OCI-LY7 (cell line): ENCODE data around the gene PRKCA. TPM values are rescaled to one million over a fixed set of nuclear protein-coding genes. Genes with fewer than 3 reads are reported as not detected.
A peak's percentile ranks its signal among the peaks of the same experiment; 100 is the strongest.

Source experiments
- BruUV-seq: library from RNA; stranded (reverse); fragments of 400-500 nt; replicated peaks from 2 replicates; lab custom pipeline; 2021; lab: Mats Ljungman, UMichigan
- CTCF ChIA-PET: fragments of 300-600 bp; sonication (Branson Sonifier 250); formaldehyde crosslinking; loops from one replicate; lab custom pipeline; 2022; ENCODE audit warnings: antibody characterized with exemption; ENCODE audit not compliant: unreplicated experiment; lab: Charles Lee
- POLR2A ChIA-PET: fragments of 300-600 bp; sonication (Branson Sonifier 250); formaldehyde crosslinking; loops from one replicate; lab custom pipeline; 2022; ENCODE audit warnings: antibody characterized with exemption; lab: Charles Lee
- DNase-seq: peaks from one replicate; pipeline ENCODE4 v3.0.0-alpha.2; 2015; ENCODE audit warnings: low spot score
- H2AFZ ChIP-seq: fragments of 200-600 bp; sonication (generic), shearing (Covaris generic); 2 replicates; pipeline ENCODE4 v1.6.1; 2014; ENCODE audit warnings: mild to moderate bottlenecking, antibody characterized with exemption, low read length, moderate library complexity
- H3K27ac ChIP-seq: fragments of 200-600 bp; sonication (generic); 2 replicates; pipeline ENCODE4 v1.5.1; 2014; ENCODE audit warnings: mixed run types, low read depth, mild to moderate bottlenecking, moderate library complexity, low read length, inconsistent platforms; ENCODE audit not compliant: poor library complexity, severe bottlenecking
- H3K36me3 ChIP-seq: fragments of 200-600 bp; sonication (generic); 2 replicates; pipeline ENCODE4 v1.6.1; 2014; ENCODE audit warnings: mild to moderate bottlenecking, antibody characterized with exemption, low read length, moderate library complexity, mixed read lengths; ENCODE audit not compliant: insufficient read depth
- H3K4me1 ChIP-seq: fragments of 200-600 bp; sonication (generic); 2 replicates; pipeline ENCODE4 v1.5.1; 2014; ENCODE audit warnings: mild to moderate bottlenecking, low read length; ENCODE audit not compliant: insufficient read depth, poor library complexity, severe bottlenecking
- H3K4me2 ChIP-seq: fragments of 200-600 bp; sonication (generic); 2 replicates; pipeline ENCODE4 v1.6.1; 2014; ENCODE audit warnings: mild to moderate bottlenecking, low read length
- H3K4me3 ChIP-seq: fragments of 200-600 bp; sonication (generic); 2 replicates; pipeline ENCODE4 v1.5.1; 2014; ENCODE audit warnings: mild to moderate bottlenecking, low read depth, low read length; ENCODE audit not compliant: poor library complexity, severe bottlenecking
- H3K79me2 ChIP-seq: fragments of 200-600 bp; sonication (generic); 2 replicates; pipeline ENCODE4 v1.6.1; 2016; ENCODE audit warnings: low read depth, mild to moderate bottlenecking, low read length, moderate library complexity, mixed read lengths; ENCODE audit not compliant: insufficient read depth
- H3K9me2 ChIP-seq: fragments of 200-600 bp; sonication (generic); 2 replicates; pipeline ENCODE4 v1.6.1; 2016; ENCODE audit warnings: mild to moderate bottlenecking, low read length, mixed read lengths; ENCODE audit not compliant: insufficient read depth
- H3K9me3 ChIP-seq: fragments of 200-600 bp; sonication (generic); 2 replicates; pipeline ENCODE4 v1.6.1; 2014; ENCODE audit warnings: mild to moderate bottlenecking, mixed run types, low read length, mixed read lengths
- H4K20me1 ChIP-seq: fragments of 200-600 bp; sonication (generic); 2 replicates; pipeline ENCODE4 v1.6.1; 2014; ENCODE audit warnings: mild to moderate bottlenecking, antibody characterized with exemption, low read length, moderate library complexity, mixed read lengths; ENCODE audit not compliant: insufficient read depth
- EZH2phosphoT487 ChIP-seq: fragments of 200-600 bp; sonication (generic); IDR thresholded peaks from 2 replicates; pipeline ENCODE4 v1.6.1; 2018; ENCODE audit warnings: low read depth, borderline replicate concordance, mild to moderate bottlenecking, mixed run types, antibody characterized with exemption, low read length, moderate library complexity, mixed read lengths
- intact Hi-C: fragments of 100-400 bp; cut with micrococcal nuclease; formaldehyde crosslinking; loops from one replicate; pipeline ENCODE4 v1.10.0; 2022; ENCODE audit not compliant: unreplicated experiment
- total RNA-seq, 2 experiments: library from RNA; depleted of rRNA in 1 of 2; stranded (reverse); fragments of >200 nt in 1 of 2; shearing (Covaris generic) in 1 of 2; gene quantifications; 2 replicates each; pipeline ENCODE4 v1.2.3, GENCODE V29; 2014 to 2022
- TF ChIP-seq, protein P1 (sequence below): fragments of 200-600 bp; sonication (generic); conservative IDR thresholded peaks from 2 replicates; pipeline ENCODE4 v1.5.1; 2014; ENCODE audit warnings: mild to moderate bottlenecking, antibody characterized with exemption, low read length, moderate library complexity, mixed read lengths

Gene PRKCA
- total RNA-seq, 2 experiments from 2014 or later, result 6.6 to 32.1 TPM

DNA sequence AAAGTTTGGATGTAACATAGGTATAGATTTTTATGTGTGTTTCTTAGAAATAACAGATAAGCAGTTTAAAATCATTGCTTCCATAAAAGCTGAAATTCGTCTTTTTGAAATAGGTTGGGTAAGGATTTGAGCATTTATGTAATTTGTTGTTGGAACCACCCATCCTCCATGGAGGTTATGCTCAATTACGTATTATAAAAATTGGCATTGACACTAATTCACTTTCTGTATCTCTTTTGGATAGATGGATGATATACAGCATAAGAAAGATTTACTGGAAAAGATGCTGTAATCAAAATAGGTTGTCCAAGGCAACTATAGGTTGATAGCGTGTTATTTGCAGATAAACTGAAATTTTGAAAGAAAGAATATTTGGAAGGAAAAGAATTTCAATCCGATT is 105.5 kb downstream of the PRKCA start:
- ChIA-PET POLR2A (interaction anchor here (0.5 kb wide), 1 partner anchor 155 kb away, joined by 5 read pairs; no protein-coding TSS in a partner anchor), CTCF (no interaction called here)
- H3K4me1 ChIP-seq, result peaks cover 2% of the 10 kb centered on the region

DNA sequence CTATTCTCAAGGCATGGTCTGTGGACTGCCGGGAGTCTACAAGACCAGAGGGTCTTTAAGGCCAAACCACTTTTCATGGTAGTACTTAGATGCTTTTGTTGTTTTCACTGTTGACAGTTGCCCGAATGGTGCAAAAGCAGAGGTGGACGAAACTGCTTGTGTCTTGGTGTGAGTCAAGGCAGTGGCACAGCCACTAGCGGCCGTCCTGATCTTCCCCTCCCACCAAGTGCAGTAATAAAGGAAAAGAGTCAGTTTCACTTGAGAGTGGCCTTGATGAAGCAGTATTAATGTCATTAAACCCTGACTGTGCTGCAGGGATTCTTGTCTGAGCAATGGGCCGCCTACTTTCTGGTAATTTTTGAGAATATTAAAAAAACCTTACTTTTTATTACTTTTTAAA is 109.1 kb downstream of the PRKCA start:
- peaks cover 15% of the 10 kb centered on the region for H3K4me1 ChIP-seq
- H4K20me1 ChIP-seq, result no peaks in the 10 kb centered on the region
- H3K4me3 ChIP-seq, result no peak overlapping the region
- no peak overlapping the region for H3K4me2 ChIP-seq
- BruUV-seq, result no TSS peak
- H3K27ac ChIP-seq, result no peak overlapping the region
- no peak for DNase-seq
- TF ChIP-seq, protein P1, sequence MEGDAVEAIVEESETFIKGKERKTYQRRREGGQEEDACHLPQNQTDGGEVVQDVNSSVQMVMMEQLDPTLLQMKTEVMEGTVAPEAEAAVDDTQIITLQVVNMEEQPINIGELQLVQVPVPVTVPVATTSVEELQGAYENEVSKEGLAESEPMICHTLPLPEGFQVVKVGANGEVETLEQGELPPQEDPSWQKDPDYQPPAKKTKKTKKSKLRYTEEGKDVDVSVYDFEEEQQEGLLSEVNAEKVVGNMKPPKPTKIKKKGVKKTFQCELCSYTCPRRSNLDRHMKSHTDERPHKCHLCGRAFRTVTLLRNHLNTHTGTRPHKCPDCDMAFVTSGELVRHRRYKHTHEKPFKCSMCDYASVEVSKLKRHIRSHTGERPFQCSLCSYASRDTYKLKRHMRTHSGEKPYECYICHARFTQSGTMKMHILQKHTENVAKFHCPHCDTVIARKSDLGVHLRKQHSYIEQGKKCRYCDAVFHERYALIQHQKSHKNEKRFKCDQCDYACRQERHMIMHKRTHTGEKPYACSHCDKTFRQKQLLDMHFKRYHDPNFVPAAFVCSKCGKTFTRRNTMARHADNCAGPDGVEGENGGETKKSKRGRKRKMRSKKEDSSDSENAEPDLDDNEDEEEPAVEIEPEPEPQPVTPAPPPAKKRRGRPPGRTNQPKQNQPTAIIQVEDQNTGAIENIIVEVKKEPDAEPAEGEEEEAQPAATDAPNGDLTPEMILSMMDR, result no peak
- TF ChIP-seq EZH2phosphoT487, result no peak
- H2AFZ ChIP-seq, result no peak overlapping the region
- no peaks in the 10 kb centered on the region for H3K36me3 ChIP-seq
- H3K9me3 ChIP-seq, result no peaks in the 10 kb centered on the region
- no peaks in the 10 kb centered on the region for H3K79me2 ChIP-seq
- ChIA-PET CTCF (no interaction called here), POLR2A (no interaction called here)
- H3K9me2 ChIP-seq, result no peaks in the 10 kb centered on the region
- intact Hi-C loops, result no loop called here

More for the DNA sequence above, 105.5 kb downstream of the PRKCA start:
- BruUV-seq, result no TSS peak
- no peaks in the 10 kb centered on the region for H3K9me2 ChIP-seq
- no peaks in the 10 kb centered on the region for H3K79me2 ChIP-seq
- DNase-seq, result no peak
- intact Hi-C loops, result no loop called here
- no peak for TF ChIP-seq EZH2phosphoT487
- TF ChIP-seq, protein P1, result no peak
- no peaks in the 10 kb centered on the region for H3K36me3 ChIP-seq
- no peak overlapping the region for H2AFZ ChIP-seq
- no peak overlapping the region for H3K27ac ChIP-seq
- no peaks in the 10 kb centered on the region for H3K9me3 ChIP-seq
- H4K20me1 ChIP-seq, result no peaks in the 10 kb centered on the region
- no peak overlapping the region for H3K4me2 ChIP-seq
- H3K4me3 ChIP-seq, result no peak overlapping the region

DNA sequence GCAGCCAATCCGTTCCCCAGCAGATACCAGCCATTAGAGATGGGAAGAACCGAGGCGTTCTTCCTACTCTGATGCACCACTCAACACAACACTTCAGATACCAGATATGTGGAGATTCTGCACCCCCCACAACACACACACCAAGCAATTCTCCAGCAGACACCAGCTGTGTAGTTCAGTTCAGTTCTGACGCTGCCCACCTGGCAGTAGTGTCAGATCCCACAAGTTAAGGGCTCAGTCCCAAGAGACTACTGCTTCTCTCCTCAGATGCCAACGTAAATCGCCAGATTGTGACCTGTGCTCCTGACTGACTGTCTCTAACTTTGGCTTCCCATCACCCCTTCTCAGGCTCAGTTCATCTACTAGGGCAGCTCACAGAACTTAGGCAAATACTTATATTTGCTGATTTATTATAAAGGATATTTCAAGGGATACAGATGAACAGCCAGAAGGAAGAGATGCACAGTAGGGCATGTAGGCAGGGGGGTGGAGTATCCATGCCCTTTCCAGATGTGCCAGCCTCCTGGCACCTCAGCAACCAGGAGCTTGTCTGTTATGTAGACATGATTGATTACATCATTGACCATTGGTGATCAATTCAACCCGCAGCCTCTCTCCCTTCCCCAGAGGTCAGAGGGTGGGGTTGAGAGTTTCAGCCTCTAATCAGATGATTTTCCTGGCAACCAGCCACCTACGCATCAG is 110.6 kb downstream of the PRKCA start:
- no peaks in the 10 kb centered on the region for H3K36me3 ChIP-seq
- no peak overlapping the region for H3K4me2 ChIP-seq
- no peaks in the 10 kb centered on the region for H4K20me1 ChIP-seq
- intact Hi-C loops, result no loop called here
- H2AFZ ChIP-seq, result no peak overlapping the region
- H3K79me2 ChIP-seq, result no peaks in the 10 kb centered on the region
- H3K9me3 ChIP-seq, result no peaks in the 10 kb centered on the region
- H3K4me1 ChIP-seq, result peaks cover 15% of the 10 kb centered on the region
- no TSS peak for BruUV-seq
- TF ChIP-seq, protein P1, result no peak
- TF ChIP-seq EZH2phosphoT487, result no peak
- peak; percentile 19 for DNase-seq
- ChIA-PET CTCF (no interaction called here), POLR2A (interaction anchor here (0.7 to 0.9 kb wide), 3 partner anchors 20 to 86 kb away, joined by 3 to 6 read pairs (median 3); no protein-coding TSS in a partner anchor)
- H3K4me3 ChIP-seq, result no peak overlapping the region
- no peak overlapping the region for H3K27ac ChIP-seq
- H3K9me2 ChIP-seq, result no peaks in the 10 kb centered on the region
